K562 (cell line): ENCODE data around the gene SCYL1. TPM values are rescaled to one million over a fixed set of nuclear protein-coding genes. Genes with fewer than 3 reads are reported as not detected.

Experiments
- CTCFL ChIP-seq: IDR thresholded peaks from 2 replicates; pipeline ENCODE4 v1.6.1; 2011; ENCODE audit warnings: borderline replicate concordance, low read depth, mild to moderate bottlenecking, moderate library complexity, low read length; ENCODE audit not compliant: insufficient read depth, poor library complexity, severe bottlenecking
- E2F5 ChIP-seq: sonication (generic); formaldehyde crosslinking; IDR thresholded peaks from 2 replicates; pipeline ENCODE4 v1.8.0; 2022; ENCODE audit warnings: mild to moderate bottlenecking, missing genetic modification reagents
- MTA3 ChIP-seq: fragments of 450-650 bp; formaldehyde crosslinking; IDR thresholded peaks from 2 replicates; pipeline ENCODE4 v1.6.1; 2017; ENCODE audit warnings: mild to moderate bottlenecking, borderline replicate concordance
- POLR2H ChIP-seq: IDR thresholded peaks from 2 replicates; pipeline ENCODE4 v1.6.1; 2016; ENCODE audit warnings: missing genetic modification characterization, low read depth, mild to moderate bottlenecking, control low read depth, missing compliant biosample characterization, moderate library complexity
- POU5F1 ChIP-seq: fragments of 150-350 bp; IDR thresholded peaks from 2 replicates; pipeline ENCODE4 v1.6.1; 2014; ENCODE audit warnings: borderline replicate concordance, low read length, low read depth, mild to moderate bottlenecking; ENCODE audit not compliant: partially characterized antibody
- RERE ChIP-seq: sonication (generic); formaldehyde crosslinking; IDR thresholded peaks from 2 replicates; pipeline ENCODE4 v1.8.0; 2023; ENCODE audit warnings: missing genetic modification reagents, mild to moderate bottlenecking, borderline replicate concordance
- SETDB1 ChIP-seq: IDR thresholded peaks from one replicate; pipeline ENCODE4 v1.6.1; 2012; ENCODE audit warnings: low read length, control low read depth, inconsistent platforms
- SMAD4 ChIP-seq: fragments of 250-450 bp; sonication (Bioruptor Pico); conservative IDR thresholded peaks from 2 replicates; pipeline ENCODE4 v1.8.0; 2021; ENCODE audit warnings: inconsistent platforms, mild to moderate bottlenecking, moderate library complexity
- TCF3 ChIP-seq: sonication (generic); formaldehyde crosslinking; IDR thresholded peaks from 2 replicates; pipeline ENCODE4 v1.4.0; 2020; ENCODE audit warnings: mild to moderate bottlenecking, missing genetic modification reagents
- THRAP3 ChIP-seq: fragments of 450-650 bp; IDR thresholded peaks from 2 replicates; pipeline ENCODE4 v1.6.1; 2016; ENCODE audit warnings: mild to moderate bottlenecking, inconsistent platforms, borderline replicate concordance
- polyA plus RNA-seq, 8 experiments: library from polyadenylated mRNA; depleted of rRNA in 4 of 8; stranded (reverse) in 5 of 8; unstranded in 3 of 8; fragments of >200 nt; fragmentation: Nextera tagmentation in 2 of 8; fragmentation: Illumina TruSeq in 1 of 8; extraction: Ambion mirVana in 2 of 8; extraction: Trizol in 1 of 8; gene quantifications; 2 replicates each; pipeline versions ENCODE4 v1.2.1 to v1.2.3, GENCODE V29; 2011 to 2014; ENCODE audit warnings: inconsistent platforms in 1 of 8, missing spikeins in 1 of 8
- total RNA-seq, 7 experiments: library from RNA; depleted of rRNA in 6 of 7; stranded (reverse); fragments of >200 nt in 6 of 7; fragmentation: Illumina TruSeq in 2 of 7; extraction: Trizol in 2 of 7; gene quantifications; 2 replicates each; pipeline versions ENCODE4 v1.2.1 to v1.2.3, GENCODE V29; 2011 to 2021; ENCODE audit warnings: low replicate concordance in 1 of 7
- TF ChIP-seq, protein P1 (sequence below), 2 experiments: fragments of 200-800 bp in 1 of 2; sonication (Bioruptor generic) in 1 of 2; sonication (generic) in 1 of 2; formaldehyde crosslinking in 1 of 2; IDR thresholded peaks in 1 of 2; conservative IDR thresholded peaks in 1 of 2; 2 replicates each; pipeline versions ENCODE4 v1.5.0 to v1.6.1; 2016 to 2020; ENCODE audit warnings: missing compliant biosample characterization in 1 of 2, missing genetic modification characterization in 1 of 2, missing genetic modification reagents in 1 of 2
- TF ChIP-seq, protein P2 (sequence below): fragments of 150-350 bp; conservative IDR thresholded peaks from 2 replicates; pipeline ENCODE4 v1.6.1; 2014; ENCODE audit warnings: low read length

SCYL1 gene
- total and polyA plus RNA-seq, 9 of the 15 experiments (the other 6 are each of a cell fraction or from before 2014, with no cell fraction given), result 1.9 to 145 (median 57.6) TPM

DNA sequence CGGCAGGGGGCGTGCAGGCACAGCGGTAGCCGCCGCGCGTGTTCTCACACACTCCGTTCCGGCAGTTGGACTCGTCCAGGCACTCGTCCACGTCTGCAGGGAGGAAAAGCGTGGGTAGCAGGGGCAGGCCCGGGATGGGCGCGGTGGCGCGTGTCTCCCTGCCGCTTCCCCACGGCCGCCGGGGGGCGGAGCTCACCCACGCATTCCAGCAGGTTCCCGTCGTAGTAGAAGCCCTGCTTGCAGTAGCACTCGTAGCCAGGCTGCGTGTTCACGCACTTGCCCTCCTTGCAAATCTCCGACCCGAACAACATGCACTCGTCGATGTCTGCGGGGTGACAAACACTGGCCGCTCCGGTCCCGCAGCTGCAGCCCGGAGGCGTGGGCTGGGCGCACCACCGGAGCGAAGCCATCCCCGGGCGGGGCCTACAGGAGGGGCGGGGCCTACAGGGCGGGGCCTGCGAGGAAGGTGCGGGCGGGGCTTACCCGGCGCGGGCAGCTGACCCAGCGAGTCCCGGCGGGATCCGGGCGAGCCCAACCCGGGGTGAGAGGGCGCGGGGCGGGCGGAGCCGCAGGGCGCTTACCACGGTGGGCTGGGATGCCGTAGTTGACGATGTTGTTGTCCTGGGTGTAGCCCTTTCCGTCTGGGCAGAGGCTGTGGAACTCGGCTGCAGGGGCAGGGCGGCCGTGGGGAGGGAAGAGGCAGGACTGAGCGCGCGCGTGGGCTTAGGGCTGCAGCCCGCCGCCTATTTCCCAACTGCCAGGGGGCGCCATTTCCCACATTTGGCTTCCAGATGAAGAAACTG, 15.6 kb downstream of the SCYL1 start (continued):
- TF ChIP-seq, protein P1, sequence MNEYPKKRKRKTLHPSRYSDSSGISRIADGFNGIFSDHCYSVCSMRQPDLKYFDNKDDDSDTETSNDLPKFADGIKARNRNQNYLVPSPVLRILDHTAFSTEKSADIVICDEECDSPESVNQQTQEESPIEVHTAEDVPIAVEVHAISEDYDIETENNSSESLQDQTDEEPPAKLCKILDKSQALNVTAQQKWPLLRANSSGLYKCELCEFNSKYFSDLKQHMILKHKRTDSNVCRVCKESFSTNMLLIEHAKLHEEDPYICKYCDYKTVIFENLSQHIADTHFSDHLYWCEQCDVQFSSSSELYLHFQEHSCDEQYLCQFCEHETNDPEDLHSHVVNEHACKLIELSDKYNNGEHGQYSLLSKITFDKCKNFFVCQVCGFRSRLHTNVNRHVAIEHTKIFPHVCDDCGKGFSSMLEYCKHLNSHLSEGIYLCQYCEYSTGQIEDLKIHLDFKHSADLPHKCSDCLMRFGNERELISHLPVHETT (CRISPR knock-in tag; conservative IDR thresholded peaks at IDR 0.05 in 1 of 2, IDR thresholded peaks at IDR 0.05 in 1 of 2), result peak in 1 of 2 experiments; percentile 93; a peak in 2 of 4 replicates
- TF ChIP-seq POLR2H (tag), result no peak
- TF ChIP-seq E2F5, result 0 out of 2 replicates have a peak, but pooled peaks have one; percentile 63
- TF ChIP-seq POU5F1, result no peak
- TF ChIP-seq SETDB1, result no peak
- TF ChIP-seq CTCFL, result peak; percentile 48
- TF ChIP-seq, protein P2, sequence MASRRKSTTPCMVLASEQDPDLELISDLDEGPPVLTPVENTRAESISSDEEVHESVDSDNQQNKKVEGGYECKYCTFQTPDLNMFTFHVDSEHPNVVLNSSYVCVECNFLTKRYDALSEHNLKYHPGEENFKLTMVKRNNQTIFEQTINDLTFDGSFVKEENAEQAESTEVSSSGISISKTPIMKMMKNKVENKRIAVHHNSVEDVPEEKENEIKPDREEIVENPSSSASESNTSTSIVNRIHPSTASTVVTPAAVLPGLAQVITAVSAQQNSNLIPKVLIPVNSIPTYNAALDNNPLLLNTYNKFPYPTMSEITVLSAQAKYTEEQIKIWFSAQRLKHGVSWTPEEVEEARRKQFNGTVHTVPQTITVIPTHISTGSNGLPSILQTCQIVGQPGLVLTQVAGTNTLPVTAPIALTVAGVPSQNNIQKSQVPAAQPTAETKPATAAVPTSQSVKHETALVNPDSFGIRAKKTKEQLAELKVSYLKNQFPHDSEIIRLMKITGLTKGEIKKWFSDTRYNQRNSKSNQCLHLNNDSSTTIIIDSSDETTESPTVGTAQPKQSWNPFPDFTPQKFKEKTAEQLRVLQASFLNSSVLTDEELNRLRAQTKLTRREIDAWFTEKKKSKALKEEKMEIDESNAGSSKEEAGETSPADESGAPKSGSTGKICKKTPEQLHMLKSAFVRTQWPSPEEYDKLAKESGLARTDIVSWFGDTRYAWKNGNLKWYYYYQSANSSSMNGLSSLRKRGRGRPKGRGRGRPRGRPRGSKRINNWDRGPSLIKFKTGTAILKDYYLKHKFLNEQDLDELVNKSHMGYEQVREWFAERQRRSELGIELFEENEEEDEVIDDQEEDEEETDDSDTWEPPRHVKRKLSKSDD, result no peak
- no peak for TF ChIP-seq TCF3 (CRISPR knock-in tag)
- TF ChIP-seq THRAP3, result no peak
- peak; percentile 84 for TF ChIP-seq SMAD4 (CRISPR knock-in tag)
- peak; percentile 74; the same call in 1 of the 2 replicates for TF ChIP-seq MTA3
- TF ChIP-seq RERE, result no peak
